HepG2 (cell line): ENCODE results near the gene CAPN11. TPM values are rescaled to one million over a fixed set of nuclear protein-coding genes. Genes with fewer than 3 reads are reported as not detected.
A peak's percentile ranks its signal among the peaks of the same experiment; 100 is the strongest.

ENCODE experiments used
- ETS1 ChIP-seq: sonication (generic); formaldehyde crosslinking; IDR thresholded peaks from 2 replicates; pipeline ENCODE4 v1.4.0; 2020; ENCODE audit warnings: missing genetic modification reagents
- HOXA3 ChIP-seq: sonication (generic); formaldehyde crosslinking; IDR thresholded peaks from 2 replicates; pipeline ENCODE4 v1.5.0; 2020; ENCODE audit warnings: missing genetic modification reagents
- MED8 ChIP-seq: sonication (generic); formaldehyde crosslinking; IDR thresholded peaks from 2 replicates; pipeline ENCODE4 v1.8.1; 2023; ENCODE audit warnings: mild to moderate bottlenecking, missing genetic modification reagents; ENCODE audit not compliant: insufficient replicate concordance
- MIXL1 ChIP-seq: IDR thresholded peaks from 2 replicates; pipeline ENCODE4 v1.6.1; 2016
- NR2C2 ChIP-seq: sonication (generic); formaldehyde crosslinking; IDR thresholded peaks from 2 replicates; pipeline ENCODE4 v1.4.0; 2020; ENCODE audit warnings: missing genetic modification reagents, mild to moderate bottlenecking, moderate library complexity, borderline replicate concordance
- PHF21A ChIP-seq: sonication (generic); formaldehyde crosslinking; IDR thresholded peaks from 2 replicates; pipeline ENCODE4 v1.5.0; 2020; ENCODE audit warnings: mild to moderate bottlenecking, missing genetic modification reagents
- SMARCC2 ChIP-seq: fragments of 450-650 bp; IDR thresholded peaks from 2 replicates; pipeline ENCODE4 v1.6.1; 2017; ENCODE audit warnings: antibody characterized with exemption, mild to moderate bottlenecking
- SYNCRIP ChIP-seq: fragments of 200-400 bp; formaldehyde crosslinking; IDR thresholded peaks from 2 replicates; pipeline ENCODE4 v1.6.1; 2018; ENCODE audit warnings: mild to moderate bottlenecking, low read depth, low read length; ENCODE audit not compliant: insufficient read depth
- TMF1 ChIP-seq: sonication (generic); formaldehyde crosslinking; IDR thresholded peaks from 2 replicates; pipeline ENCODE4 v1.8.1; 2022; ENCODE audit warnings: low read depth, missing genetic modification reagents
- USF2 ChIP-seq, 2 experiments: sonication (generic) in 1 of 2; formaldehyde crosslinking in 1 of 2; IDR thresholded peaks; 2 replicates each; pipeline versions ENCODE4 v1.5.1 to v1.6.1; 2011 to 2020; ENCODE audit warnings: borderline replicate concordance in 1 of 2, low read depth in 1 of 2, low read length in 1 of 2, mild to moderate bottlenecking in 1 of 2, missing genetic modification reagents in 1 of 2, moderate library complexity in 1 of 2
- ZNF143 ChIP-seq: sonication (generic); formaldehyde crosslinking; IDR thresholded peaks from 2 replicates; pipeline ENCODE4 v1.4.0; 2020; ENCODE audit warnings: missing genetic modification reagents
- ZNF264 ChIP-seq: sonication (generic); formaldehyde crosslinking; IDR thresholded peaks from 2 replicates; pipeline ENCODE4 v1.4.0; 2020; ENCODE audit warnings: missing genetic modification reagents
- ZNF292 ChIP-seq: sonication (generic); formaldehyde crosslinking; IDR thresholded peaks from 2 replicates; pipeline ENCODE4 v1.8.1; 2022; ENCODE audit warnings: mild to moderate bottlenecking, low read depth, missing genetic modification reagents, borderline replicate concordance
- ZNF343 ChIP-seq: sonication (generic); formaldehyde crosslinking; IDR thresholded peaks from 2 replicates; pipeline ENCODE4 v1.4.0; 2020; ENCODE audit warnings: mild to moderate bottlenecking, missing genetic modification reagents
- ZNF543 ChIP-seq: sonication (generic); formaldehyde crosslinking; IDR thresholded peaks from 2 replicates; pipeline ENCODE4 v1.4.0; 2020; ENCODE audit warnings: mild to moderate bottlenecking, missing genetic modification reagents
- polyA plus RNA-seq, 8 experiments: library from polyadenylated mRNA; depleted of rRNA in 3 of 8; stranded (reverse) in 7 of 8; unstranded in 1 of 8; fragments of >200 nt; fragmentation: Illumina TruSeq in 4 of 8; extraction: Trizol in 4 of 8; gene quantifications; 2 replicates each; pipeline versions ENCODE4 v1.2.1 to v1.2.3, GENCODE V29; 2011 to 2016; ENCODE audit warnings: low read depth in 4 of 8, missing spikeins in 1 of 8, mixed read lengths in 1 of 8; ENCODE audit not compliant: insufficient read depth in 1 of 8
- total RNA-seq, 5 experiments: library from RNA; depleted of rRNA; stranded (reverse); fragments of >200 nt; fragmentation: Illumina TruSeq; extraction: Trizol; gene quantifications; 2 replicates each; pipeline ENCODE4 v1.2.3, GENCODE V29; 2016; ENCODE audit warnings: low read depth in 1 of 5

The CAPN11 gene
- total and polyA plus RNA-seq, 2 of the 13 experiments (the other 11 are each of a cell fraction or from before 2014, with no cell fraction given), result 0.07 to 0.11 TPM

GRCh38 chr6:44142835-44143234 is 15.8 kb upstream of the CAPN11 start (continued):
- TF ChIP-seq NR2C2 (CRISPR knock-in tag) (peak; percentile 36; the same call in 1 of the 2 replicates), TMF1 (no peak), ETS1 (no peak), PHF21A (CRISPR knock-in tag) (peak; percentile 74), HOXA3 (CRISPR knock-in tag) (peak; percentile 79; the same call in 1 of the 2 replicates), SYNCRIP (no peak), MED8 (CRISPR knock-in tag) (no peak), ZNF264 (CRISPR knock-in tag) (0 out of 2 replicates have a peak, but pooled peaks have one; percentile 26), ZNF143 (no peak), SMARCC2 (no peak), ZNF343 (CRISPR knock-in tag) (no peak), USF2 (IDR thresholded peaks at IDR 0.05; ENCODE audit: low read depth, low read length) (no peak), USF2 (CRISPR knock-in tag; IDR thresholded peaks at IDR 0.05; ENCODE audit: borderline replicate concordance) (no peak), ZNF543 (CRISPR knock-in tag) (no peak), MIXL1 (CRISPR knock-in tag) (0 out of 2 replicates have a peak, but pooled peaks have one; percentile 28), ZNF292 (CRISPR knock-in tag) (peak; percentile 45; the same call in 1 of the 2 replicates)
